OCI-LY7 (cell line): ENCODE measurements around the gene COX6A1.

Experiments
- EZH2phosphoT487 ChIP-seq: fragments of 200-600 bp; sonication (generic); IDR thresholded peaks from 2 replicates; pipeline ENCODE4 v1.6.1; 2018; ENCODE audit warnings: low read depth, borderline replicate concordance, mild to moderate bottlenecking, mixed run types, antibody characterized with exemption, low read length, moderate library complexity, mixed read lengths
- TF ChIP-seq, protein P1 (sequence below): fragments of 200-600 bp; sonication (generic); conservative IDR thresholded peaks from 2 replicates; pipeline ENCODE4 v1.5.1; 2014; ENCODE audit warnings: mild to moderate bottlenecking, antibody characterized with exemption, low read length, moderate library complexity, mixed read lengths

DNA sequence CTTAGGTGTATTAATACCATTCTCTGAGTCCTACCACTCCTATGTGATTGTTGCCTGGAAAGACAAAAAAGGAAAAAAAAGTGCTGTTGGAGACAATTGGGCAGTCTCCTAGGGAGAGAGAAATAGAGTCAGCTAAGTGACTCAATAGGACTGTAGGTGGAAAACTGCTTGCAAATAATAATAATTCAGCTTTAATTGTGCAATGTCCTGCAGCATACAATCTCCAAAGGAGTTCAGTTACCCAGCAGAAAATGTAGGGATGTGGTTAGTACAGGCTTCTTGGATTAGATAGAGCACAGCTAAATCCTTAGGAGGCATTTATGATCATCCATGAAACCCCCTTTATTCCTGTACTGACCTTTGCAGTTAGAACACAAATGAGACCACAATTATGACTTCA lies 34.6 kb downstream of the COX6A1 start:
- TF ChIP-seq, protein P1, sequence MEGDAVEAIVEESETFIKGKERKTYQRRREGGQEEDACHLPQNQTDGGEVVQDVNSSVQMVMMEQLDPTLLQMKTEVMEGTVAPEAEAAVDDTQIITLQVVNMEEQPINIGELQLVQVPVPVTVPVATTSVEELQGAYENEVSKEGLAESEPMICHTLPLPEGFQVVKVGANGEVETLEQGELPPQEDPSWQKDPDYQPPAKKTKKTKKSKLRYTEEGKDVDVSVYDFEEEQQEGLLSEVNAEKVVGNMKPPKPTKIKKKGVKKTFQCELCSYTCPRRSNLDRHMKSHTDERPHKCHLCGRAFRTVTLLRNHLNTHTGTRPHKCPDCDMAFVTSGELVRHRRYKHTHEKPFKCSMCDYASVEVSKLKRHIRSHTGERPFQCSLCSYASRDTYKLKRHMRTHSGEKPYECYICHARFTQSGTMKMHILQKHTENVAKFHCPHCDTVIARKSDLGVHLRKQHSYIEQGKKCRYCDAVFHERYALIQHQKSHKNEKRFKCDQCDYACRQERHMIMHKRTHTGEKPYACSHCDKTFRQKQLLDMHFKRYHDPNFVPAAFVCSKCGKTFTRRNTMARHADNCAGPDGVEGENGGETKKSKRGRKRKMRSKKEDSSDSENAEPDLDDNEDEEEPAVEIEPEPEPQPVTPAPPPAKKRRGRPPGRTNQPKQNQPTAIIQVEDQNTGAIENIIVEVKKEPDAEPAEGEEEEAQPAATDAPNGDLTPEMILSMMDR, result no peak
- no peak for TF ChIP-seq EZH2phosphoT487
